ENCODE results near the gene RNF32. TPM values are rescaled to one million over a fixed set of nuclear protein-coding genes. Genes with fewer than 3 reads are reported as not detected.
"Not testable (repeated sequence)": the region's sequence is repeated elsewhere in the genome, so short reads cannot be mapped to it uniquely, and the experiment has no call there.

Gene RNF32
- total RNA-seq, 3 donors from 2014 or later (not counting 1 experiment from before 2014, with no cell fraction given): 0.80 TPM; not detected in 2

DNA sequence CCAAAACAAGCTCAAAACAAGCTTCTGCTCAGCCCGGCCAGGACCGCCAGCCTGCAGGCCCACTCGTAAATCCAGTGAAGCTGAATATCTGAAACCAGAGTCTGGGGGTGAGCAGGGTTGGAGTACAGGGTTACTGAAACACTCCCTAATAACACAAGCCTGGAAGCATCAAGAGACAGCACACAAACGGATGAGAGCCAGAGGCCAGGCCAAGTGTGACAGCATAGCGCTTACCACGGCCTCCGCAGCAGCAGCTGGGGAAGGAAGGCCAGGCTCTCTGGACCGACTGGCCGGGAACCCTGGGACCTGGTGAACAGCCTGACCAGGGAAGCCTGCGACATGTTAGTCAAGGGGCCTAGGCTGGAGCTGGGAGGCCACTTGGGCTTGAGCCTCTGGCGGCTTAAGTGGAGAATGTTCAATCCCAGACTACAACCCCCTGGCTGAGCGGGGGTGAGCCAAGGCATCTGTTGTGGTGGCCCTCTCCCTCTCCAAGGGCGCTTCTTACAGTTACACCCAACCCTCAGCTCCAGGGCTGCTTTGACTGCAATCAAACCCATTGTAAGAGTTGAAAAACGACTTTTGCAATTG lies 21.7 kb upstream of the RNF32 start:
- Mint-ChIP-seq H3K4me1 (peaks cover 0 to 5% of the 10 kb centered on the region in 2 donors), H3K27me3 (ENCODE audit: low read depth in 2 of 2) (peaks cover 45 to 57% of the 10 kb centered on the region in 2 donors), H3K4me3 (no peak overlapping the region), H3K27ac (no peak overlapping the region), H3K36me3 (no peaks in the 10 kb centered on the region), H3K9me3 (no peaks in the 10 kb centered on the region)
- H3K27ac ChIP-seq (ENCODE audit: low read length): no peak overlapping the region
- H3K9me3 ChIP-seq (ENCODE audit: control insufficient read depth, insufficient read depth, low read length): no peaks in the 10 kb centered on the region
- intact Hi-C loops (cut with micrococcal nuclease): no loop called here
- TF ChIP-seq, protein P1, sequence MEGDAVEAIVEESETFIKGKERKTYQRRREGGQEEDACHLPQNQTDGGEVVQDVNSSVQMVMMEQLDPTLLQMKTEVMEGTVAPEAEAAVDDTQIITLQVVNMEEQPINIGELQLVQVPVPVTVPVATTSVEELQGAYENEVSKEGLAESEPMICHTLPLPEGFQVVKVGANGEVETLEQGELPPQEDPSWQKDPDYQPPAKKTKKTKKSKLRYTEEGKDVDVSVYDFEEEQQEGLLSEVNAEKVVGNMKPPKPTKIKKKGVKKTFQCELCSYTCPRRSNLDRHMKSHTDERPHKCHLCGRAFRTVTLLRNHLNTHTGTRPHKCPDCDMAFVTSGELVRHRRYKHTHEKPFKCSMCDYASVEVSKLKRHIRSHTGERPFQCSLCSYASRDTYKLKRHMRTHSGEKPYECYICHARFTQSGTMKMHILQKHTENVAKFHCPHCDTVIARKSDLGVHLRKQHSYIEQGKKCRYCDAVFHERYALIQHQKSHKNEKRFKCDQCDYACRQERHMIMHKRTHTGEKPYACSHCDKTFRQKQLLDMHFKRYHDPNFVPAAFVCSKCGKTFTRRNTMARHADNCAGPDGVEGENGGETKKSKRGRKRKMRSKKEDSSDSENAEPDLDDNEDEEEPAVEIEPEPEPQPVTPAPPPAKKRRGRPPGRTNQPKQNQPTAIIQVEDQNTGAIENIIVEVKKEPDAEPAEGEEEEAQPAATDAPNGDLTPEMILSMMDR (IDR thresholded peaks at IDR 0.05): no peak
- ATAC-seq (no peak), DNase-seq (no peak)
- no peaks in the 10 kb centered on the region for H3K36me3 ChIP-seq (ENCODE audit: control insufficient read depth, insufficient read depth, low read length)
- WGBS (ENCODE audit: insufficient coverage): 90% methylated on average over 14 of the region's 14 CpGs
- H3K27me3 ChIP-seq (ENCODE audit: control insufficient read depth, insufficient read depth, low read length): peaks cover 2% of the 10 kb centered on the region
- H3K4me1 ChIP-seq (ENCODE audit: control insufficient read depth, insufficient read depth, low read length): no peaks in the 10 kb centered on the region
- no peak overlapping the region for H3K4me3 ChIP-seq (ENCODE audit: low read length)

GRCh38 chr7:156619488-156620290 lies 20.9 kb upstream of the RNF32 start:
- H3K27me3 Mint-ChIP-seq (ENCODE audit: low read depth in 2 of 2): peaks cover 49 to 57% of the 10 kb centered on the region in 2 donors
- H3K27me3 ChIP-seq (ENCODE audit: control insufficient read depth, insufficient read depth, low read length); H3K9me3 ChIP-seq (ENCODE audit: control insufficient read depth, insufficient read depth, low read length); H3K4me1 ChIP-seq (ENCODE audit: control insufficient read depth, insufficient read depth, low read length); H3K36me3 Mint-ChIP-seq; H3K4me3 Mint-ChIP-seq; intact Hi-C loops (cut with micrococcal nuclease); DNase-seq; H3K36me3 ChIP-seq (ENCODE audit: control insufficient read depth, insufficient read depth, low read length); ATAC-seq; H3K9me3 Mint-ChIP-seq; H3K27ac ChIP-seq (ENCODE audit: low read length); H3K4me3 ChIP-seq (ENCODE audit: low read length); H3K4me1 Mint-ChIP-seq; H3K27ac Mint-ChIP-seq: not testable (repeated sequence)
- 92% methylated on average over 13 of the region's 13 CpGs for WGBS (ENCODE audit: insufficient coverage)

GRCh38 chr7:156620291-156620675 lies 20.3 kb upstream of the RNF32 start:
- Mint-ChIP-seq H3K27me3 (ENCODE audit: low read depth in 2 of 2) (peaks cover 43 to 54% of the 10 kb centered on the region in 2 donors), H3K4me1 (peaks cover 0 to 5% of the 10 kb centered on the region in 2 donors), H3K27ac (no peak overlapping the region), H3K4me3 (no peak overlapping the region), H3K36me3 (no peaks in the 10 kb centered on the region), H3K9me3 (no peaks in the 10 kb centered on the region)
- Histone ChIP-seq H3K4me1 (ENCODE audit: control insufficient read depth, insufficient read depth, low read length) (no peaks in the 10 kb centered on the region), H3K9me3 (ENCODE audit: control insufficient read depth, insufficient read depth, low read length) (no peaks in the 10 kb centered on the region), H3K4me3 (ENCODE audit: low read length) (no peak overlapping the region), H3K27me3 (ENCODE audit: control insufficient read depth, insufficient read depth, low read length) (peaks cover 2% of the 10 kb centered on the region), H3K27ac (ENCODE audit: low read length) (no peak overlapping the region), H3K36me3 (ENCODE audit: control insufficient read depth, insufficient read depth, low read length) (no peaks in the 10 kb centered on the region)
- TF ChIP-seq, protein P1 (IDR thresholded peaks at IDR 0.05): no peak
- ATAC-seq (no peak), DNase-seq (no peak)
- intact Hi-C loops (cut with micrococcal nuclease): no loop called here
- WGBS (ENCODE audit: insufficient coverage): 72% methylated on average over 3 of the region's 3 CpGs

- intact Hi-C loops (cut with micrococcal nuclease): no loop called here
- Mint-ChIP-seq H3K27me3 (ENCODE audit: low read depth in 2 of 2) (peaks cover 34 to 46% of the 10 kb centered on the region in 2 donors), H3K9me3 (no peaks in the 10 kb centered on the region), H3K27ac (no peak overlapping the region), H3K4me3 (no peak overlapping the region), H3K36me3 (no peaks in the 10 kb centered on the region), H3K4me1 (peaks cover 0 to 5% of the 10 kb centered on the region in 2 donors)
- Histone ChIP-seq H3K4me1 (ENCODE audit: control insufficient read depth, insufficient read depth, low read length) (no peaks in the 10 kb centered on the region), H3K9me3 (ENCODE audit: control insufficient read depth, insufficient read depth, low read length) (no peaks in the 10 kb centered on the region), H3K27ac (ENCODE audit: low read length) (no peak overlapping the region), H3K4me3 (ENCODE audit: low read length) (no peak overlapping the region), H3K27me3 (ENCODE audit: control insufficient read depth, insufficient read depth, low read length) (peaks cover 2% of the 10 kb centered on the region), H3K36me3 (ENCODE audit: control insufficient read depth, insufficient read depth, low read length) (no peaks in the 10 kb centered on the region)
- TF ChIP-seq, protein P1 (IDR thresholded peaks at IDR 0.05): no peak
- ATAC-seq (no peak), DNase-seq (no peak)
These were observed 18.9 kb upstream of the RNF32 start for GRCh38 chr7:156621652-156622051.
